ENCODE measurements around the gene SHISA6. TPM values are rescaled to one million over a fixed set of nuclear protein-coding genes. Genes with fewer than 3 reads are reported as not detected.

SHISA6 gene
- total RNA-seq, 1 experiment from 2014 or later: not detected

- ChIA-PET POLR2A (no interaction called here), CTCF (no interaction called here)
- Histone ChIP-seq H3K4me1 (ENCODE audit: control insufficient read depth, insufficient read depth, low read length) (no peaks in the 10 kb centered on the region), H3K9me3 (ENCODE audit: control insufficient read depth, insufficient read depth, low read depth, low read length) (no peaks in the 10 kb centered on the region), H3K36me3 (ENCODE audit: control insufficient read depth, insufficient read depth, low read length) (no peaks in the 10 kb centered on the region), H3K27me3 (ENCODE audit: control insufficient read depth, insufficient read depth, low read length) (no peaks in the 10 kb centered on the region), H3K4me3 (ENCODE audit: low read depth in 2 of 2, low read length in 2 of 2) (no peak overlapping the region), H3K27ac (ENCODE audit: low read length) (no peak overlapping the region)
- ATAC-seq: no peak
- in situ Hi-C loops (cut with HindIII; ENCODE audit: low pct_unique_long_range_greater_than_20kb, low sequenced_read_pairs): no loop called here
- DNase-seq (ENCODE audit: low read depth, low spot score): no peak
- no TSS peak for BruUV-seq (replicated peaks)
- intact Hi-C loops (cut with micrococcal nuclease; ENCODE audit: unreplicated experiment): no loop called here
- TF ChIP-seq TCF7L2 (IDR thresholded peaks at IDR 0.05; ENCODE audit: low read depth, low read length) (no peak), REST (IDR thresholded peaks at IDR 0.05; ENCODE audit: insufficient read depth in 1 of 2, low read depth in 2 of 2, low read length in 1 of 2) (no peak), SIN3A (IDR thresholded peaks at IDR 0.05; ENCODE audit: borderline replicate concordance, insufficient read depth, low read depth, low read length) (no peak)
These were observed 251.5 kb downstream of the SHISA6 start for GRCh38 chr17:11492511-11492910.

- CTCF ChIA-PET: no interaction called here
- ATAC-seq (no peak), DNase-seq (ENCODE audit: low read depth, low spot score) (no peak)
- BruUV-seq (replicated peaks): no TSS peak
- Histone ChIP-seq H3K36me3 (ENCODE audit: control insufficient read depth, insufficient read depth, low read length) (no peaks in the 10 kb centered on the region), H3K27me3 (ENCODE audit: control insufficient read depth, insufficient read depth, low read length) (no peaks in the 10 kb centered on the region), H3K9me3 (ENCODE audit: control insufficient read depth, insufficient read depth, low read depth, low read length) (no peaks in the 10 kb centered on the region), H3K4me1 (ENCODE audit: control insufficient read depth, insufficient read depth, low read length) (no peaks in the 10 kb centered on the region), H3K4me3 (ENCODE audit: low read depth in 2 of 2, low read length in 2 of 2) (no peak overlapping the region), H3K27ac (ENCODE audit: low read length) (no peak overlapping the region)
- no peak for TF ChIP-seq CTCF (IDR thresholded peaks at IDR 0.05)
- no peak for TF ChIP-seq SIN3A (IDR thresholded peaks at IDR 0.05; ENCODE audit: borderline replicate concordance, insufficient read depth, low read depth, low read length)
- no peak for TF ChIP-seq POLR2AphosphoS5 (IDR thresholded peaks at IDR 0.05; ENCODE audit: low read depth, low read length)
- TF ChIP-seq REST (IDR thresholded peaks at IDR 0.05; ENCODE audit: insufficient read depth in 1 of 2, low read depth in 2 of 2, low read length in 1 of 2): no peak
- no peak for TF ChIP-seq TCF7L2 (IDR thresholded peaks at IDR 0.05; ENCODE audit: low read depth, low read length)
- POLR2A ChIA-PET: no interaction called here
- in situ Hi-C loops (cut with HindIII; ENCODE audit: low pct_unique_long_range_greater_than_20kb, low sequenced_read_pairs): no loop called here
- intact Hi-C loops (cut with micrococcal nuclease; ENCODE audit: unreplicated experiment): no loop called here
These were observed 252.9 kb downstream of the SHISA6 start for GRCh38 chr17:11493936-11494335.

Data from Panc1 (cell line).